ENCODE data around the gene SLC9A2. TPM values are rescaled to one million over a fixed set of nuclear protein-coding genes. Genes with fewer than 3 reads are reported as not detected.

SLC9A2 gene
- total RNA-seq, 2 experiments from 2014 or later: not detected

- Mint-ChIP-seq H3K9me3 (no peaks in the 10 kb centered on the region), H3K27me3 (peaks cover 14% of the 10 kb centered on the region), H3K36me3 (ENCODE audit: low read depth) (no peaks in the 10 kb centered on the region), H3K4me3 (no peak overlapping the region), H3K27ac (no peak overlapping the region), H3K4me1 (no peaks in the 10 kb centered on the region)
- ChIA-PET CTCF (interaction anchor here (0.9 to 1.0 kb wide), 3 partner anchors 12 to 228 kb away, joined by 3 read pairs; no protein-coding TSS in a partner anchor), POLR2A (no interaction called here)
- no peak for DNase-seq
Measured at GRCh38 chr2:102703305-102703704, 84.0 kb downstream of the SLC9A2 start.

GRCh38 chr2:102703748-102704147 lies 84.4 kb downstream of the SLC9A2 start:
- no peaks in the 10 kb centered on the region for H3K4me1 Mint-ChIP-seq
- ChIA-PET CTCF (interaction anchor here (0.9 to 1.0 kb wide), 3 partner anchors 12 to 229 kb away, joined by 3 read pairs; no protein-coding TSS in a partner anchor), POLR2A (no interaction called here)
- no peaks in the 10 kb centered on the region for H3K9me3 Mint-ChIP-seq
- H3K4me3 Mint-ChIP-seq: no peak overlapping the region
- no peak overlapping the region for H3K27ac Mint-ChIP-seq
- no peak for DNase-seq
- no peaks in the 10 kb centered on the region for H3K36me3 Mint-ChIP-seq (ENCODE audit: low read depth)
- peaks cover 16% of the 10 kb centered on the region for H3K27me3 Mint-ChIP-seq

GRCh38 chr2:102704531-102704930 lies 85.2 kb downstream of the SLC9A2 start:
- Mint-ChIP-seq H3K4me1 (no peaks in the 10 kb centered on the region), H3K36me3 (ENCODE audit: low read depth) (no peaks in the 10 kb centered on the region), H3K4me3 (no peak overlapping the region), H3K27me3 (peaks cover 19% of the 10 kb centered on the region), H3K9me3 (no peaks in the 10 kb centered on the region), H3K27ac (no peak overlapping the region)
- CTCF ChIA-PET: no interaction called here
- POLR2A ChIA-PET: no interaction called here
- DNase-seq: no peak

- H3K9me3 Mint-ChIP-seq: no peaks in the 10 kb centered on the region
- ChIA-PET CTCF (no interaction called here), POLR2A (no interaction called here)
- H3K4me1 Mint-ChIP-seq: no peaks in the 10 kb centered on the region
- DNase-seq: no peak
- H3K4me3 Mint-ChIP-seq: no peak overlapping the region
- H3K27ac Mint-ChIP-seq: no peak overlapping the region
- no peaks in the 10 kb centered on the region for H3K36me3 Mint-ChIP-seq (ENCODE audit: low read depth)
- peaks cover 16% of the 10 kb centered on the region for H3K27me3 Mint-ChIP-seq
Measured at GRCh38 chr2:102707796-102708695, 88.7 kb downstream of the SLC9A2 start.

- no peaks in the 10 kb centered on the region for H3K9me3 Mint-ChIP-seq
- H3K4me1 Mint-ChIP-seq: no peaks in the 10 kb centered on the region
- DNase-seq: no peak
- no peak overlapping the region for H3K27ac Mint-ChIP-seq
- H3K36me3 Mint-ChIP-seq (ENCODE audit: low read depth): no peaks in the 10 kb centered on the region
- ChIA-PET CTCF (no interaction called here), POLR2A (no interaction called here)
- no peak overlapping the region for H3K4me3 Mint-ChIP-seq
- H3K27me3 Mint-ChIP-seq: peaks cover 12% of the 10 kb centered on the region
Measured at GRCh38 chr2:102708847-102709559, 89.7 kb downstream of the SLC9A2 start.

- peaks cover 29% of the 10 kb centered on the region for H3K36me3 Mint-ChIP-seq (ENCODE audit: low read depth)
- no peak for DNase-seq
Measured at GRCh38 chr2:102717308-102718018, 98.1 kb downstream of the SLC9A2 start.

GRCh38 chr2:102718387-102719316 lies 99.3 kb downstream of the SLC9A2 start:
- H3K4me3 Mint-ChIP-seq: no peak overlapping the region
- no peaks in the 10 kb centered on the region for H3K9me3 Mint-ChIP-seq
- ChIA-PET CTCF (no interaction called here), POLR2A (no interaction called here)
- no peaks in the 10 kb centered on the region for H3K4me1 Mint-ChIP-seq
- peaks cover 34% of the 10 kb centered on the region for H3K36me3 Mint-ChIP-seq (ENCODE audit: low read depth)
- no peaks in the 10 kb centered on the region for H3K27me3 Mint-ChIP-seq
- DNase-seq: no peak
- no peak overlapping the region for H3K27ac Mint-ChIP-seq

More at GRCh38 chr2:102717308-102718018, 98.1 kb downstream of the SLC9A2 start:
- Mint-ChIP-seq H3K9me3 (no peaks in the 10 kb centered on the region), H3K27ac (no peak overlapping the region), H3K4me3 (no peak overlapping the region), H3K4me1 (no peaks in the 10 kb centered on the region), H3K27me3 (no peaks in the 10 kb centered on the region)
- POLR2A ChIA-PET: no interaction called here
- CTCF ChIA-PET: no interaction called here

- H3K4me3 Mint-ChIP-seq: no peak overlapping the region
- no peaks in the 10 kb centered on the region for H3K4me1 Mint-ChIP-seq
- H3K9me3 Mint-ChIP-seq: no peaks in the 10 kb centered on the region
- DNase-seq: no peak
- peaks cover 33% of the 10 kb centered on the region for H3K36me3 Mint-ChIP-seq (ENCODE audit: low read depth)
- CTCF ChIA-PET: no interaction called here
- H3K27me3 Mint-ChIP-seq: no peaks in the 10 kb centered on the region
- no peak overlapping the region for H3K27ac Mint-ChIP-seq
- POLR2A ChIA-PET: no interaction called here
Measured at GRCh38 chr2:102724016-102724490, 104.7 kb downstream of the SLC9A2 start.

- CTCF ChIA-PET: no interaction called here
Measured at GRCh38 chr2:102724553-102724952, 105.2 kb downstream of the SLC9A2 start.

GRCh38 chr2:102726128-102727087 lies 107.1 kb downstream of the SLC9A2 start:
- Mint-ChIP-seq H3K27ac (no peak overlapping the region), H3K4me3 (no peak overlapping the region), H3K9me3 (no peaks in the 10 kb centered on the region), H3K4me1 (no peaks in the 10 kb centered on the region), H3K27me3 (no peaks in the 10 kb centered on the region), H3K36me3 (ENCODE audit: low read depth) (peaks cover 24% of the 10 kb centered on the region)
- CTCF ChIA-PET: interaction anchor here (0.6 to 1.7 kb wide), 3 partner anchors 10 to 27 kb away, joined by 3 to 5 read pairs (median 4); a partner anchor contains a TSS
- POLR2A ChIA-PET: interaction anchor here (0.6 kb wide), 1 partner anchor 30 kb away, joined by 3 read pairs; no protein-coding TSS in a partner anchor
- no peak for DNase-seq

More at GRCh38 chr2:102724553-102724952, 105.2 kb downstream of the SLC9A2 start:
- no peaks in the 10 kb centered on the region for H3K27me3 Mint-ChIP-seq
- no peak overlapping the region for H3K27ac Mint-ChIP-seq
- peaks cover 30% of the 10 kb centered on the region for H3K36me3 Mint-ChIP-seq (ENCODE audit: low read depth)
- no peaks in the 10 kb centered on the region for H3K9me3 Mint-ChIP-seq
- POLR2A ChIA-PET: no interaction called here
- no peak for DNase-seq
- no peak overlapping the region for H3K4me3 Mint-ChIP-seq
- H3K4me1 Mint-ChIP-seq: no peaks in the 10 kb centered on the region

- POLR2A ChIA-PET: interaction anchor here (0.6 kb wide), 1 partner anchor 49 kb away, joined by 3 read pairs; no protein-coding TSS in a partner anchor
- no peaks in the 10 kb centered on the region for H3K9me3 Mint-ChIP-seq
Measured at GRCh38 chr2:102735416-102736109, 116.2 kb downstream of the SLC9A2 start.

More at GRCh38 chr2:102735416-102736109, 116.2 kb downstream of the SLC9A2 start:
- Mint-ChIP-seq H3K4me3 (peak overlapping the region; percentile 92), H3K4me1 (peaks cover 29% of the 10 kb centered on the region), H3K36me3 (ENCODE audit: low read depth) (peaks cover 12% of the 10 kb centered on the region), H3K27me3 (no peaks in the 10 kb centered on the region), H3K27ac (no peak overlapping the region)
- CTCF ChIA-PET: interaction anchor here (1.3 to 7.6 kb wide), 3 partner anchors 12 to 70 kb away, joined by 5 to 66 read pairs (median 6); no protein-coding TSS in a partner anchor
- no peak for DNase-seq

All from activated CD4-positive, alpha-beta memory T cell treated with anti-CD3 and anti-CD28 coated beads, Interleukin-2, amount 10 ng/mL, durations not matched to agents 7 days and 5 days (primary cell).